Cardiac fibroblast (primary cell): ENCODE measurements around the gene CEP70.
A peak's percentile ranks its signal among the peaks of the same experiment; 100 is the strongest.
"Not testable (repeated sequence)": the region's sequence is repeated elsewhere in the genome, so short reads cannot be mapped to it uniquely, and the experiment has no call there.

Experiments used
- DNase-seq, 2 donors: peaks; one replicate each; pipeline versions ENCODE4 v3.0.0 to v3.0.0-alpha.2; 2010; ENCODE audit warnings: low read depth in 2 of 2
- H3K4me3 ChIP-seq, 2 donors: replicated peaks in 1 of 2; 1 replicate in 1 of 2; 2 replicates in 1 of 2; pipeline ENCODE4 v1.5.1; 2011; ENCODE audit warnings: low read depth in 2 of 2, low read length in 2 of 2, mild to moderate bottlenecking in 2 of 2, moderate library complexity in 1 of 2
- TF ChIP-seq, protein P1 (sequence below): IDR thresholded peaks from one replicate; pipeline ENCODE4 v1.5.1; 2011; ENCODE audit warnings: low read depth, mild to moderate bottlenecking, low read length, inconsistent platforms

CEP70 gene

GRCh38 chr3:138456961-138457862 is 136.8 kb downstream of the CEP70 start:
- TF ChIP-seq, protein P1, sequence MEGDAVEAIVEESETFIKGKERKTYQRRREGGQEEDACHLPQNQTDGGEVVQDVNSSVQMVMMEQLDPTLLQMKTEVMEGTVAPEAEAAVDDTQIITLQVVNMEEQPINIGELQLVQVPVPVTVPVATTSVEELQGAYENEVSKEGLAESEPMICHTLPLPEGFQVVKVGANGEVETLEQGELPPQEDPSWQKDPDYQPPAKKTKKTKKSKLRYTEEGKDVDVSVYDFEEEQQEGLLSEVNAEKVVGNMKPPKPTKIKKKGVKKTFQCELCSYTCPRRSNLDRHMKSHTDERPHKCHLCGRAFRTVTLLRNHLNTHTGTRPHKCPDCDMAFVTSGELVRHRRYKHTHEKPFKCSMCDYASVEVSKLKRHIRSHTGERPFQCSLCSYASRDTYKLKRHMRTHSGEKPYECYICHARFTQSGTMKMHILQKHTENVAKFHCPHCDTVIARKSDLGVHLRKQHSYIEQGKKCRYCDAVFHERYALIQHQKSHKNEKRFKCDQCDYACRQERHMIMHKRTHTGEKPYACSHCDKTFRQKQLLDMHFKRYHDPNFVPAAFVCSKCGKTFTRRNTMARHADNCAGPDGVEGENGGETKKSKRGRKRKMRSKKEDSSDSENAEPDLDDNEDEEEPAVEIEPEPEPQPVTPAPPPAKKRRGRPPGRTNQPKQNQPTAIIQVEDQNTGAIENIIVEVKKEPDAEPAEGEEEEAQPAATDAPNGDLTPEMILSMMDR, result no peak
- no peak for DNase-seq
- H3K4me3 ChIP-seq, result no peak overlapping the region

GRCh38 chr3:138455801-138456716 is 138.0 kb downstream of the CEP70 start:
- DNase-seq, result peak; percentile 33 to 45
- H3K4me3 ChIP-seq, result no peak overlapping the region
- TF ChIP-seq, protein P1, result no peak

DNA sequence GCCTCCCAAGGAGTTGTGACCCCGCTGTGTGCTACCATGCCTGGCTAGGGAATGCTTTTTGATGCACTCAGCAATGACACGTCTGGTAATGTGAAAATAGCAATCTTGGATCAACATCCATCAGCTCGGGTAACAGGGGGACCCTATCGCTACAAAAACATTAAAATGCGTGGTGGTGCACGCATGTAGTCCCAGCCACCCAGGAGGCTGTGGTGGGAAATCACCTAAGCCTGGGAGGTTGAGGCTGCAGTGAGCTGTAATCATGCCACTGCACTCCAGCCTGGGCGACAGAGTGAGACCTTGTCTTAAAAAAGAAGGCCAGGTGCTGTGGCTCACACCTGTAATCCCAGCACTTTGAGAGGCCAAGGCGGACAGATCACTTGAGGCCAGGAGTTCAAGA is 140.1 kb downstream of the CEP70 start:
- DNase-seq, H3K4me3 ChIP-seq: not testable (repeated sequence)

DNA sequence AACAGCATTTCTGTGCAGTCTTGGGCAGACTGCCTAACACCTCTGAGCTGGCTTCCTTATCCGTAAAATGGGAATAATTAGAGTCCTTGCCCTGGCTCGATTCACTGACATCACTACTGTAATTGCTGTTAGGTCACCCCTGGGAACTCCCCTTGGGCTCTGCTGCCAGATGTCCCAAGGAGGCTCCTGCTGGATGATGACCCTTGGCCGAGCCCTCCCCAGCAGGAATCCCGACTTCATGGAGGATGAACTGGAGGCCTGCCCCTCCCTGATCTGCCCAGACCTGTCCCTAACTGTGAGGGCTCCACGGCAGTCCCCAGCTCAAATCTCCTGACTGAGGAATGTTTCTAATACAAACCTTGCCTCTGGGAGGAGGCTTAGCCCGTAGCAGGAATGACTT is 141.6 kb downstream of the CEP70 start:
- TF ChIP-seq, protein P1, result no peak
- no peak for DNase-seq

DNA sequence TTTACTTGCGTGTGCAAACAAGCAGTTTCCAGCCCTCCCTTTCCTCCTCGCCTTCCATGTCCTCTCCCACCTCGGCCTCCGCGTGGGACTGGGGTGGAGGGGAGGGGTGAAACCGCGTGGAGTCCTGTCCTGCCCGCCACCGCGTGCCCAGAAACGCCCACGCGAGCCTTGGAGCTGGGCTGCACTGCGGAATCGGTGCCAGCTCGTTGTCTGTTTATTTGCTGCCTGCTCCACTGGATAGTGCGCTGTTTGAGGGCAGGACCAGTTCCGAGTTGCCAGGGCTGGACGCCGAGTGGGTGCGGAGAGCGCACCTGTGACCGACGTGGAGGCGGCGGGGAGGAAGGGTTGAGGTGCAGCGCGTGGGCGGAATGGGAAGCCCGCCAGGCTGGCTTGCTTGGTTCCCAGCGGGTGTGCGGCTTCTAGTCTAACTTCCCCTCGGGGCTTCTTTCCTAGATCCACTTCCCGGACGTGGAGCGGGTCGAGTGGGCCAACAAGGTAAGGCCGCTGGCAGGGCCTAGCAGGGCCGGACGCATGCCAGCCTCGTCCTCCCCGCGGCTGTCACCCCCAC is 142.4 kb downstream of the CEP70 start:
- no peak for DNase-seq
- no peak overlapping the region for H3K4me3 ChIP-seq
- TF ChIP-seq, protein P1, result no peak

More for the DNA sequence above, 141.6 kb downstream of the CEP70 start:
- no peak overlapping the region for H3K4me3 ChIP-seq

- no peak for DNase-seq
- no peak overlapping the region for H3K4me3 ChIP-seq
- TF ChIP-seq, protein P1, result no peak
Measured at GRCh38 chr3:138450704-138451424, 143.2 kb downstream of the CEP70 start.
